CD4-positive, alpha-beta memory T cell (primary cell): ENCODE data around the gene BCL11A. TPM values are rescaled to one million over a fixed set of nuclear protein-coding genes. Genes with fewer than 3 reads are reported as not detected.

ENCODE experiments used
- CTCF ChIA-PET: fragments of 350-600 bp; sonication (Branson Sonifier 250); formaldehyde crosslinking; loops from one replicate; lab custom pipeline; 2021; ENCODE audit warnings: inconsistent platforms; ENCODE audit not compliant: partially characterized antibody; lab: Charles Lee
- POLR2A ChIA-PET: fragments of 350-600 bp; sonication (Branson Sonifier 250); formaldehyde crosslinking; loops from one replicate; lab custom pipeline; 2021; ENCODE audit not compliant: partially characterized antibody; lab: Charles Lee
- DNase-seq, 5 donors: peaks; one replicate each; pipeline versions ENCODE4 v3.0.0 to v3.0.0-alpha.2; 2020 to 2022; ENCODE audit warnings: mixed read lengths in 1 of 5
- H3K27ac ChIP-seq: one replicate; pipeline ENCODE4 v1.7.0; 2013; ENCODE audit warnings: low read depth, low read length
- H3K27me3 ChIP-seq: 2 replicates; pipeline ENCODE4 v1.7.0; 2013; ENCODE audit warnings: mild to moderate bottlenecking, low read length, moderate library complexity; ENCODE audit not compliant: insufficient read depth
- H3K36me3 ChIP-seq: 2 replicates; pipeline ENCODE4 v1.7.0; 2013; ENCODE audit warnings: mild to moderate bottlenecking, low read length, moderate library complexity; ENCODE audit not compliant: insufficient read depth
- H3K4me1 ChIP-seq: 2 replicates; pipeline ENCODE4 v1.7.0; 2013; ENCODE audit warnings: mild to moderate bottlenecking, low read length, moderate library complexity; ENCODE audit not compliant: insufficient read depth
- H3K4me3 ChIP-seq, 2 donors: one replicate each; pipeline ENCODE4 v1.7.0; 2013; ENCODE audit warnings: low read length in 2 of 2, mild to moderate bottlenecking in 1 of 2
- H3K9me3 ChIP-seq, 2 donors: one replicate each; pipeline ENCODE4 v1.7.0; 2013; ENCODE audit warnings: low read length in 2 of 2, control low read depth in 1 of 2; ENCODE audit not compliant: control insufficient read depth in 1 of 2
- H3K27ac Mint-ChIP-seq, 7 donors: one replicate each; pipeline ENCODE4 v1.8.0; 2020 to 2021; ENCODE audit warnings: mixed read lengths in 7 of 7, mild to moderate bottlenecking in 6 of 7, inconsistent platforms in 3 of 7, moderate library complexity in 3 of 7
- H3K27me3 Mint-ChIP-seq, 2 donors: one replicate each; pipeline ENCODE4 v1.8.0; 2020 to 2021; ENCODE audit warnings: mixed read lengths in 2 of 2
- H3K36me3 Mint-ChIP-seq, 2 donors: one replicate each; pipeline ENCODE4 v1.8.0; 2020 to 2021; ENCODE audit warnings: mixed read lengths in 2 of 2, inconsistent platforms in 1 of 2, mild to moderate bottlenecking in 1 of 2
- H3K4me1 Mint-ChIP-seq, 4 donors: one replicate each; pipeline ENCODE4 v1.8.0; 2020 to 2021; ENCODE audit warnings: mixed read lengths in 4 of 4, mild to moderate bottlenecking in 1 of 4
- H3K4me3 Mint-ChIP-seq, 8 donors: one replicate each; pipeline ENCODE4 v1.8.0; 2020 to 2021; ENCODE audit warnings: mixed read lengths in 8 of 8, mild to moderate bottlenecking in 7 of 8, moderate library complexity in 6 of 8, inconsistent platforms in 3 of 8
- H3K9me3 Mint-ChIP-seq, 8 donors: one replicate each; pipeline ENCODE4 v1.8.0; 2020 to 2021; ENCODE audit warnings: mixed read lengths in 8 of 8, mild to moderate bottlenecking in 5 of 8, inconsistent platforms in 3 of 8, moderate library complexity in 1 of 8
- intact Hi-C: fragments of 100-400 bp; cut with micrococcal nuclease; formaldehyde crosslinking; loops from one replicate; pipeline ENCODE4 v1.15.1; 2023
- polyA plus RNA-seq, 2 donors: library from polyadenylated mRNA; unstranded; fragments of 300-500 nt; fragmentation: Illumina TruSeq; gene quantifications; one replicate each; pipeline ENCODE4 v1.2.3, GENCODE V29; 2021
- total RNA-seq, 2 experiments: library from RNA; stranded (reverse); gene quantifications; one replicate each; pipeline ENCODE4 v1.2.3, GENCODE V29; 2021

BCL11A gene
- total and polyA plus RNA-seq, 4 experiments from 2014 or later, result 0.12 to 1.6 TPM; not detected in 2

DNA sequence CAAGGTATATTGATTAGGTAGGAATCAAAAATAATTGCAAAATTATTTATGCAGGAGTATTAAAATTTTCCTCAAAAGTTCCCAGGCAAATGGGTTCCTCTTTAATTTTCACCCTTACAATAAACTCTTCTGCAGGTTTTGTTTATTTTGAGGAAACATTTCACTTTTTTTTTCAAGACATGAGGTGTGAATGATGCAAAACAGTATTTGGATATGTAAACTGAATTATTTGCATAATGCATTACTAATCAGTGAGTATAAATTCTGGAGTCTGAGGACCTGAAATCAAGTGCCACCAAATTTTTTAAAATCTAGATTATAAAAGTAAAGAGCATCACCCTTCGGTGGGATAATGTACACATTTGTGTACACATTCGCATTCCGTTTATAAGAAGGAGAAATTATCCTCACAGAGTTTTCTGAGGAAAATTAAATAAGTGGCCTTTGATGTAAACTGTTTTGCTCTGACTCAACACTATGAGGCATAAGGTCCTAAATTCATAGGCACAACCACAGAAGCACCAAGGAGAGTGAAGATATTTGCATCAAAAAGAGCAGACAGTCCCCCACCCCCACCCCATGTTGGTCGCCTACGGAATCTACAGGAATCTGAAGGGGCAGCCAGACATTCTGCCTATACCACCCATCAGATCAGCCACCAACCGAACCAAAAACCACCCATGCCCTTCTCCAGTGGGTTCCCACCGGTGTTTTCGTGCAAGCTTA, 33.1 kb downstream of the BCL11A start:
- POLR2A ChIA-PET, result no interaction called here
- intact Hi-C loops, result no loop called here
- Mint-ChIP-seq H3K4me1 (peaks cover 0 to 2% (median 0%) of the 10 kb centered on the region in 4 donors), H3K36me3 (no peaks in the 10 kb centered on the region), H3K9me3 (peaks cover 0 to 3% (median 0%) of the 10 kb centered on the region in 8 donors), H3K27ac (no peak overlapping the region), H3K4me3 (no peak overlapping the region), H3K27me3 (peaks cover 6 to 7% of the 10 kb centered on the region in 2 donors)
- Histone ChIP-seq H3K27ac (no peak overlapping the region), H3K36me3 (no peaks in the 10 kb centered on the region), H3K4me1 (no peaks in the 10 kb centered on the region), H3K27me3 (no peaks in the 10 kb centered on the region), H3K9me3 (no peaks in the 10 kb centered on the region), H3K4me3 (no peak overlapping the region)
- CTCF ChIA-PET, result no interaction called here
- DNase-seq, result no peak

GRCh38 chr2:60519231-60519863, 34.1 kb downstream of the BCL11A start:
- H3K27ac Mint-ChIP-seq, result no peak overlapping the region
- H3K4me1 Mint-ChIP-seq, result peaks cover 0 to 2% (median 0%) of the 10 kb centered on the region in 4 donors
- no peaks in the 10 kb centered on the region for H3K27me3 ChIP-seq
- no peaks in the 10 kb centered on the region for H3K9me3 ChIP-seq
- no peaks in the 10 kb centered on the region for H3K36me3 ChIP-seq
- peaks cover 0 to 3% (median 0%) of the 10 kb centered on the region in 8 donors for H3K9me3 Mint-ChIP-seq
- no peak overlapping the region for H3K4me3 Mint-ChIP-seq
- no peak overlapping the region for H3K27ac ChIP-seq
- H3K4me1 ChIP-seq, result no peaks in the 10 kb centered on the region
- intact Hi-C loops, result no loop called here
- no peak for DNase-seq
- ChIA-PET POLR2A (no interaction called here), CTCF (no interaction called here)
- H3K36me3 Mint-ChIP-seq, result no peaks in the 10 kb centered on the region
- H3K4me3 ChIP-seq, result no peak overlapping the region
- peaks cover 9 to 12% of the 10 kb centered on the region in 2 donors for H3K27me3 Mint-ChIP-seq

DNA sequence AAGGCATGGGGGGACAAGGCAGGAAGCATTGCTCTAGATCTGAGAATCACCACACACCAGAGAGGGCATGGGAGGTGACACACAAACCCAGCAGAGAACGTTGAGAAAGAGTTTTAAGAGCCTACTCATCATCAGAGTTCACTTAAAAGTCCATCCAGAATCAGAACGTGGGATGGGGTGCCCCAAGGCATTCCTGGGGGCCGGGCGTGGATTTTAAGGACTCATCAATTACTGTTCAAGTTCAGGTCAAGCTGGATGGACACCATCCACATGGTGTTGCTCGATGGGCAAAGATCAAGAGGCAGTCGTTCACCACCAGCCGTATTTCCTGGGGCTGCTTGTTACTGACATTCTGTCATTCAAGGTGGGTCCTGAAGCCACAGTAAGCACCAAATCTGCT, 34.9 kb downstream of the BCL11A start:
- Mint-ChIP-seq H3K4me1 (peaks cover 0 to 2% (median 0%) of the 10 kb centered on the region in 4 donors), H3K27me3 (peaks cover 11% of the 10 kb centered on the region in 2 donors), H3K9me3 (peaks cover 0 to 3% (median 0%) of the 10 kb centered on the region in 8 donors), H3K4me3 (no peak overlapping the region), H3K27ac (no peak overlapping the region), H3K36me3 (no peaks in the 10 kb centered on the region)
- DNase-seq, result no peak
- Histone ChIP-seq H3K36me3 (no peaks in the 10 kb centered on the region), H3K4me3 (no peak overlapping the region), H3K27me3 (no peaks in the 10 kb centered on the region), H3K9me3 (no peaks in the 10 kb centered on the region), H3K27ac (no peak overlapping the region), H3K4me1 (no peaks in the 10 kb centered on the region)
- intact Hi-C loops, result no loop called here
- ChIA-PET POLR2A (no interaction called here), CTCF (no interaction called here)

DNA sequence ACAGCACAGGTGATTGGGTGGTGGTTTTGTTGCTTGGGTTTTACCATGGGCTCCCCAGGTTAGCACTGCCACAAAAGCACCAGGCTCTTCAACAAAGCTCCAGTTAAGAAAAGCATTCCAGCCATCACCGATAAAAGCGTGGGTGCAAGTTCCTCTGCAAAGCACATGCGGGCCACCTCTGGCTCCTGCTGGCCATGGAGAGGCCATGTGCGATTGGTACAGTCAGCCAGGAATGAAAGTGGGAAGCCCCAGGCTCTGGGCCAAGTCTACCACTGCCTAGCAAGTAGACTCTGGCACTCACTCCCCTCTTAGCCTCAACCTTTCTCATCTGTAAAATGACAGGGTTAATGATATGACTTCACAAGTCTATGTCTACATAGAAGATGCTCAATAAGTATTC, 36.0 kb downstream of the BCL11A start:
- H3K36me3 ChIP-seq, result no peaks in the 10 kb centered on the region
- no peak overlapping the region for H3K27ac Mint-ChIP-seq
- no peaks in the 10 kb centered on the region for H3K27me3 ChIP-seq
- peaks cover 0 to 2% (median 0%) of the 10 kb centered on the region in 4 donors for H3K4me1 Mint-ChIP-seq
- no peak overlapping the region for H3K4me3 Mint-ChIP-seq
- CTCF ChIA-PET, result interaction anchor here (0.6 kb wide), 1 partner anchor 1699 kb away, joined by 4 read pairs; no protein-coding TSS in a partner anchor
- intact Hi-C loops, result no loop called here
- POLR2A ChIA-PET, result no interaction called here
- no peaks in the 10 kb centered on the region for H3K36me3 Mint-ChIP-seq
- no peak overlapping the region for H3K4me3 ChIP-seq
- DNase-seq, result no peak
- H3K27me3 Mint-ChIP-seq, result peaks cover 15 to 20% of the 10 kb centered on the region in 2 donors
- no peaks in the 10 kb centered on the region for H3K9me3 ChIP-seq
- H3K27ac ChIP-seq, result no peak overlapping the region
- no peaks in the 10 kb centered on the region for H3K4me1 ChIP-seq
- peaks cover 0 to 3% (median 0%) of the 10 kb centered on the region in 8 donors for H3K9me3 Mint-ChIP-seq

DNA sequence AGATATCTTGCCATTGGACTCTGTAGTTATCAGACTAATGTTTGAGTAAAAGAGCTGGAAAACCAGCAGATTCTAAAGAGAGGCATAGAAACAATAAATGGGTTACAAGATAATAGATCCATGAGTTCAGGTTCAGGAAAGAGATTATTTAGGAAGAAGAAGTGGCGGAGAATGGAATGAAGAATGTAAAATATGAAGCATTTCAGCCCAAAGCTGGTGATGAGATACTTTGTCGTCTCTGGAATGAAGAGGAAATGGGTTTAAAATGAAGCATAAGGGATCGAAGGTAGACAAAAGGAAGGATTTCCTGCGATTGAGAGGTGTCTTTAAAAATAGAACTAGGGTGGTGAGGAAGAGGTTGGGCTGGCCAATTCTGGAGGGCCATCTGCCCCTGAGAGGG, 36.6 kb downstream of the BCL11A start:
- no peak overlapping the region for H3K4me3 Mint-ChIP-seq
- H3K36me3 Mint-ChIP-seq, result no peaks in the 10 kb centered on the region
- Histone ChIP-seq H3K4me3 (no peak overlapping the region), H3K9me3 (no peaks in the 10 kb centered on the region), H3K27ac (no peak overlapping the region), H3K4me1 (no peaks in the 10 kb centered on the region), H3K27me3 (no peaks in the 10 kb centered on the region), H3K36me3 (no peaks in the 10 kb centered on the region)
- intact Hi-C loops, result no loop called here
- H3K4me1 Mint-ChIP-seq, result peaks cover 0 to 2% (median 0%) of the 10 kb centered on the region in 4 donors
- no peak for DNase-seq
- POLR2A ChIA-PET, result no interaction called here
- CTCF ChIA-PET, result no interaction called here
- peaks cover 14 to 20% of the 10 kb centered on the region in 2 donors for H3K27me3 Mint-ChIP-seq
- H3K27ac Mint-ChIP-seq, result no peak overlapping the region
- H3K9me3 Mint-ChIP-seq, result peaks cover 0 to 3% (median 0%) of the 10 kb centered on the region in 8 donors

DNA sequence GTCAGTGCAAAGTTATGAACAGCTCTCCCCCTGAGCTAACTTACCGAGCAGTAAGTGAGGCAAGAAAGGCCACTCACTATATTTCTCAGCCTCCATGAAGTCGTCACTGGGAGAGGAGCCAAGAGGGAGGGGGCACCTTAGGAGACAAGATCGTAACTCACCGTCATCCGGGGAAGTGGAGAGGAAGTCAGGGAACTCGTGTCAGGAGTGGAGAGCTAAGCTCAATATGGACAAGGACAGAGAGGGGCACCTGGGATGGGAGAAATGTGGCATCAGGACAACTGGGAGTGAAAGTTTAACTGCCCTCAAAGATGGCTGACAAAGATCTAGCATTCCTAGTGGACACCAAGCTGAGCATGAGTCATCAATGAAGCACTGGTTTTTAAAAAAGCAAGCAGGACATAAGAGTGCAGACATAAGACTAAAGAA, 37.1 kb downstream of the BCL11A start:
- POLR2A ChIA-PET, result no interaction called here
- Histone ChIP-seq H3K27ac (no peak overlapping the region), H3K4me3 (no peak overlapping the region), H3K27me3 (peaks cover under 1% of the 10 kb centered on the region), H3K9me3 (no peaks in the 10 kb centered on the region), H3K4me1 (no peaks in the 10 kb centered on the region), H3K36me3 (no peaks in the 10 kb centered on the region)
- no peaks in the 10 kb centered on the region for H3K36me3 Mint-ChIP-seq
- no peak overlapping the region for H3K27ac Mint-ChIP-seq
- peaks cover 15 to 17% of the 10 kb centered on the region in 2 donors for H3K27me3 Mint-ChIP-seq
- CTCF ChIA-PET, result no interaction called here
- no peak overlapping the region for H3K4me3 Mint-ChIP-seq
- H3K4me1 Mint-ChIP-seq, result peaks cover 0 to 2% (median 0%) of the 10 kb centered on the region in 4 donors
- peaks cover 0 to 3% (median 0%) of the 10 kb centered on the region in 8 donors for H3K9me3 Mint-ChIP-seq
- intact Hi-C loops, result no loop called here
- DNase-seq, result no peak

- ChIA-PET CTCF (no interaction called here), POLR2A (no interaction called here)
- H3K36me3 Mint-ChIP-seq, result no peaks in the 10 kb centered on the region
- intact Hi-C loops, result no loop called here
- H3K27ac Mint-ChIP-seq, result no peak overlapping the region
- H3K9me3 Mint-ChIP-seq, result peaks cover 0 to 3% (median 0%) of the 10 kb centered on the region in 8 donors
- H3K27me3 Mint-ChIP-seq, result peaks cover 17% of the 10 kb centered on the region in 2 donors
- peaks cover 0 to 2% (median 0%) of the 10 kb centered on the region in 4 donors for H3K4me1 Mint-ChIP-seq
- DNase-seq, result no peak
- Histone ChIP-seq H3K27ac (no peak overlapping the region), H3K9me3 (no peaks in the 10 kb centered on the region), H3K4me3 (no peak overlapping the region), H3K36me3 (no peaks in the 10 kb centered on the region), H3K4me1 (no peaks in the 10 kb centered on the region), H3K27me3 (peaks cover 3% of the 10 kb centered on the region)
- no peak overlapping the region for H3K4me3 Mint-ChIP-seq
Measured at GRCh38 chr2:60515721-60516226, 37.7 kb downstream of the BCL11A start.
